ENCODE data around the gene TM9SF1.

The TM9SF1 gene

DNA sequence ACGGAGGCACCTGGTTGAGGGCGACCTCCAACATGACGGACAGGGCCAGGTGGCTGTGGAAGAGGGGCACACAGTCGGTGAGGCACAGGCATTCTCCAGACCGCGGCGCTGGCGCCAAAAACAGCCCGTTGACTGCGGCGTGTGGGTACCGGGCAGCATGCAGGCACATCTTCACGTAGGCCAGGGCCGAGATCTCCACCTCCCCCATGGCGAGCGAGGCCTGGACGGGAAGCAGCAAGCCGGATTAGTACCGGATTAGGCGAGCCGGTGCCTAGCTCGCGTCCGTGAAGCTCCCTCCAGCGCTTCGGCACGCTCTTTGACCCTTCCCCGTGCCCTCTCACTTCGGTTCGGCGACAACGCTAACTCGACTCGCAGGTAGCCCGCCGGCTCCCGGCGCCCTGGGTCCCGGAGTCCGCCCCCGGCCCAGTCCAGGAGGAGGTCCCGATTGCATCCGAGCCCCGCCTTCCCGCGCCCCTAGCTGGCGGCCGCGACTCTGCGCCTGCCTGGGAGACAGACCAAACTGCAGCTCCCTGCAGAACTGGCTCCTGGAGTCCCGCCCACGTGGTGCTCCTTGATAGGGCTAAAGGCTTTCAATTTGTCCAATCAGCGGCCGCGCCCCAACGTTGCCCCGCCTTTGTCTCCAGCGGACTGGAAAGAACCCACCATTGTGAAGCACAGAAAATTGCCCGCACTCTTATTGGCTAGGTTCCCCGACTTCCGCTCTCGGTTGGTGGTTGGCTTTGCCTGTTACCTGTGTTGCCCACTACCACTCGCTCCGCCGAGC, 54.0 kb downstream of the TM9SF1 start, which contains the start of gene EMC9:
TSS of gene EMC9 (minus strand) at position 495 of the 784 bp plus-strand sequence. CDS start at position 208, 287 bp downstream.
- Histone ChIP-seq H3K9me3 (no peaks in the 10 kb centered on the region), H3K4me1 (peaks cover 22% of the 10 kb centered on the region), H3K36me3 (replicated peaks) (peaks cover 42% of the 10 kb centered on the region), H3K27me3 (ENCODE audit: low read depth) (no peaks in the 10 kb centered on the region), H3K4me3 (peak within 1 kb of the TSS; percentile 77)
- DNase-seq (ENCODE audit: low spot score in 2 of 2): peak; percentile 100
- in situ Hi-C loops (cut with MboI; ENCODE audit: low sequenced_read_pairs): no loop called here

DNA sequence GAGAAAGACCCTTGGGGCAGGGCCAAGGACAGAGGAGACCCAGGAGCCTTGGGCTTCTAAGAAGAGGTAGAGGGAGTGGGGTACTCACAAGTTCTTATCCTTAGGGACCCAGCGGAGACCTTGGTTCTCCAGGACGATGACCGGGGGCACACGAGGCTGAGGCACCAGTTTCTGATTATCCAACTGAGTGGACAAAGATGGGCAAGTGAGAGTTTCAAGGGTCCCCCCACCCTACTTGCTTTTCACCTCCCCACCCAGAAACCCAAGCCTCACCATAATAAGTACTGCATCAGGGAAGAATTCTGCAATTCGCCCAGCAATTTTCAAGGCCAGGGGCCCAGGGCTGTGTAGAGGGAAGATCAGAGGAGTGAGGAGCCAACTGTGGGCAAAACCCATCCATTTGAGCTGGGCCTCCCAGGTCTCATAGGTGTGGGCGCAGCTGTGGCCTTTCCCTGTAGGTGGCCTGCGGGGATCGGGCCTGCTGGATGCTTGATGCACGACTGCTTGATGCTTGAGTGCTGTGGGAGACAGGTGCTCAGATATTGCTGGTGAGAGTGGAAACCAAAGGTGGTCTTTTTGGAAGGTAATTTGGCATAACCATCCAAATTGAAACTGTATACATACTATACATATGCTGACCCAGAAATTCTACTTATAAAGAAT, 55.8 kb downstream of the TM9SF1 start:
- H3K27me3 ChIP-seq (ENCODE audit: low read depth): no peaks in the 10 kb centered on the region
- H3K4me3 ChIP-seq: peak overlapping the region; percentile 77
- H3K9me3 ChIP-seq: no peaks in the 10 kb centered on the region
- DNase-seq (ENCODE audit: low spot score in 2 of 2): peak in 1 of 2 experiments; percentile 52
- peaks cover 21% of the 10 kb centered on the region for H3K4me1 ChIP-seq
- in situ Hi-C loops (cut with MboI; ENCODE audit: low sequenced_read_pairs): no loop called here
- peaks cover 37% of the 10 kb centered on the region for H3K36me3 ChIP-seq (replicated peaks)

Data from HAP-1 (cell line).